ENCODE results near the gene KCNAB1.

KCNAB1 gene

DNA sequence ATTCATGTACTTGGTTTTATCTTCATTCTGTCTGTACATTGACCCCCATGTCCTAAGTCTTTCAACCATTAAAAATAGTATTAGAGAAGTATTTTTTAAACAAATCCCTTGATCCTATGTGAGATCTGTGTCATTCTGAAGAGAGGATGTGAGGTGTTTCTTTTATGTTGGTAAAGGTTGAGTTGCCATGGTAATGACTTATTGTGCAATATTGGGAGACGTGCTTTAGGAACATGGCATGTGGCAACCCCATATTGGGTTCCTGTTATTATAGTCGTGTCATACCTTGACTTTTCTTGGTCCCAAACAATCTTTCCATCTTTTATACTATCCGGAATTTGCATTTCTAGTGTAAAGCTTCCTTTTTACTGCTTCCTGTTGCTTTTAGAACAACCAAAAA, 203.1 kb downstream of the KCNAB1 start:
- Mint-ChIP-seq H3K27me3 (peaks cover 10% of the 10 kb centered on the region), H3K9me3 (no peaks in the 10 kb centered on the region), H3K4me1 (no peaks in the 10 kb centered on the region), H3K27ac (no peak overlapping the region), H3K4me3 (no peak overlapping the region)
- DNase-seq (no peak), ATAC-seq (no peak)

DNA sequence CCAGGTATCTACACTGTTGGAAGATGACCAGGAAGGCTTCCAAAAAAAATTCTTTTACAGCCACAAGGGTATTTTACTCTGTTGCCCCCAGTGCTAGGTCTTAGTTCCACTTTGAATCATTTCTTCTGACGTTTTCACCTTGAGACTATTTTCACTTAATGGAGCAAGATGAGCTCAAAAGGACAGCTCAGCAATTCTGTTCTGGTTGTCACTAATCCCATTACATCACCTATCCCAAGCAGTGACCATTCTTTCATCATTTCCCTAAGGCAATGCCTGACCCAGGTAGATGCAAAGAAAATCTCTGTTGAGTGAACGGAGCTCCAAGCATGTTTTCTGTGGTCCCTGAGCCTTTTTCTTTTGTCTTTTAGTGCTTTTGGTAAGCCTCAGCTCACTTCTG, 210.0 kb downstream of the KCNAB1 start:
- Mint-ChIP-seq H3K27ac (no peak overlapping the region), H3K9me3 (no peaks in the 10 kb centered on the region), H3K27me3 (peaks cover 30% of the 10 kb centered on the region), H3K4me3 (no peak overlapping the region), H3K4me1 (no peaks in the 10 kb centered on the region)
- ATAC-seq (no peak), DNase-seq (no peak)

DNA sequence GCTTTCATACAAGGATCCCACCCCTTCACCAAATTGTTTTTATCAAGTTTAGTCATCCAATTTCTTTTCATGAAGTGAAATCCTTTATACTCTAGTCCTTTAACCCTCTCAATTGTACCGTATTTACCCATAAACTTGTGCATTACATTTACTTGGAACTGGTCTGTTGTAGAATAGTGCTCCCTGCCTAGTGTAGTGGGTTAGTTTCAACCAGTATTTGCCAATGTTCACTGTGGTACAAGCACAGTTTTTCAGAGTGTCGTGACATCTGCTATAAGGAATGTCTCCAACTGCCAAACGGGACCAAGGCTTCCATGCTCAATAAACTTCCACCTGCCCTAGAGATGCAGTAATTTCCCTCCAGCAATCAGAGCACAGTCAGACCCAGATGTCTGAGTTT, 211.9 kb downstream of the KCNAB1 start:
- H3K27ac Mint-ChIP-seq, result no peak overlapping the region
- ATAC-seq (no peak), DNase-seq (no peak)
- no peaks in the 10 kb centered on the region for H3K9me3 Mint-ChIP-seq
- H3K4me1 Mint-ChIP-seq, result no peaks in the 10 kb centered on the region
- H3K27me3 Mint-ChIP-seq, result peaks cover 21% of the 10 kb centered on the region
- no peak overlapping the region for H3K4me3 Mint-ChIP-seq

DNA sequence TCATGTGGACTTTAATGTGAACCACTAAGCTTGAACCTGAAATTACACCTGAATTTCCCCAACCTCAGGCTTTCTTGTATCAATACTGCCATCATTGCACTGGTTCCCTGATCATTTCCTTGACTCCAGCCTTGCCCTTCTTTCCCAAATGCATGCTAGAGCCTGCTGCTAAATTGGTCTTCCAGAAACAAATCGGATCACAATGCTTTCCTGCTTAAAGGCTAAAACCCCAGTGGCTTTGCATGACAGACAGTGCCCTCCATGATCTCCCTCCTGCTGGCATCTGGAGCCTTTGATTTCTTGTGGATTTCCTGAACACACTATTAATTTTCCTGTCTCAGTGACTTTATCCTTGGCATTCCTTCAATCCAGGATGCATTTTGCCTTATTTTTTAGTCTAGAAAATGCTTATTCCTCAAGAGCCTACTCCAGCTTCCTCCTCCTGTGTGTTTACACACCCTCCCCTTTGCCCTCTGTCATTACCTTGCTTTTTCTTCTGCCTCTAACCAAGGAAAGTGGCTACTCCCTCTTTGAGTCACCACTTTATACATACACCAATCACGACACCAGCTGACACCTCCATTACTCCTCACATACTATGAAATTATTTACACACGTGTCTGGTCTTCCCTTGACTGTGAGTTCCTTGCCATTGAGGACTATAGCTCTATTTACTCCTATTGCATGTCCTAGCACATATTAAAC, 214.6 kb downstream of the KCNAB1 start:
- DNase-seq (no peak), ATAC-seq (no peak)
- Mint-ChIP-seq H3K27ac (no peak overlapping the region), H3K27me3 (peaks cover 10% of the 10 kb centered on the region), H3K4me1 (no peaks in the 10 kb centered on the region), H3K9me3 (no peaks in the 10 kb centered on the region), H3K4me3 (no peak overlapping the region)

DNA sequence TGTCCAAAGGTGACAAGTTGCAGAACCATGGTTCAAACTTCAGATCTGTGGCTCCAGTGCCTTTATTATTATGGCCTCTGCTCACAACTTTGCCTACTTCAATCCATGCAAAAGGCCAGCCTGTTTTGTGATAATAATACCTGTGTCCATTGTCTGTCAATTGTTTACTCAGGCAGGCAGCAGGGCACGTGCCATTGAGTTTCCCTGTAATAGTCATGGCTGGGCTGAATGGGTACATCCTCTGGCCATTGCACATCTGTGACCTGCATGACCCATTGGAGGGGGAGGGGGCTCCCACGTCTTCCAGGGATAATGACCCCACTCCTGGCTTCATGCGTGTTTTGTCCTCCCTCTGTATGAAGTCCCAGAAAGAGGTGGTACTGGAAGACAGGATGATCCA, 219.1 kb downstream of the KCNAB1 start:
- ATAC-seq, result no peak
- Mint-ChIP-seq H3K4me3 (no peak overlapping the region), H3K4me1 (peaks cover 5% of the 10 kb centered on the region), H3K27ac (no peak overlapping the region), H3K27me3 (peaks cover 21% of the 10 kb centered on the region), H3K9me3 (no peaks in the 10 kb centered on the region)
- DNase-seq, result no peak

DNA sequence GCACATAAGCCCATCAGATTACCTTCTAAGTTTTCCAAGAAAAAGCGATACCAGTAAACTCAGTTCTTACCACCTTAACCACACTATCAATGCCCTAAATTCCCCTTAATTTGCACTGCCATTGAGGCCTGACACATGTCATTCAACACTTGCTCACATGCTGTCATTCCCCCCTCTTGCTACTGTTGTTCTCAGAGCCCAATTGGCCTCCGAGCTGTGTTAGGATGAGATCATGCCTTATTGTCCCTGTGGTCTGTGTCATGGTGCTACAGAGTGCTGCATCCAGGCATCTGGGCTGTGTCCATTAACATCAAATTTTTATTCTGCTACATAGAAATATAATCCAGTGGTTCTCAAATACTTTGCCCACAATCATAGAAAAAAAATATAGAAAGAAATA, 221.0 kb downstream of the KCNAB1 start:
- ATAC-seq (no peak), DNase-seq (no peak)
- H3K27ac Mint-ChIP-seq, result no peak overlapping the region
- no peaks in the 10 kb centered on the region for H3K9me3 Mint-ChIP-seq
- peaks cover 11% of the 10 kb centered on the region for H3K27me3 Mint-ChIP-seq
- H3K4me1 Mint-ChIP-seq, result peaks cover 5% of the 10 kb centered on the region
- no peak overlapping the region for H3K4me3 Mint-ChIP-seq

DNA sequence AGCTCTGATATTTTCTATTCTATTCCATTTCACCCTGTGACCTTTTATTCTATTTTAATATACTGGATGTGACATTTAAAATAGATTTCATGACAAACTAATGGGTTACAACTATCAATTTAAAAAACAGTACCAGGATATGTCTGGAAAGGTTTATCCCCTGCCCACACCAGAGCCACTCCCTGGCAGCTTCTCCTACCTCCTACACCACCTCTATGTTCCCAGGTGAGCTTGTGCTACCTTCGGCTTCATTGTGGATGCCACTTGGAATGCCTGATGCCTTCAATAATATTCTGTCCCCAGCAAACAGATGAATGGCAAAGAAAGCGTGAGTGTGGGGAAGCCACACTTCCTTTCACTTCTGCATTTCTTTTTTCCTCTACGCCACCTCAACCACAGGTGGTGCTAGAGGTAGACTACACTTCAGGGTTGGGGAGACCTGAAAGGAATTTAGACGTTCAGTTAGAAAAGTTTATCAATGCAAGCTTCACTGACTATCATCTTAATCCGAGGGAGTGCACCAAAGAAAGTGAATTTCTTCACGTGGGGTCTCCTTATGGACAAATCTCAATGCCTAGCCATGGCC, 221.5 kb downstream of the KCNAB1 start:
- Mint-ChIP-seq H3K4me3 (no peak overlapping the region), H3K9me3 (no peaks in the 10 kb centered on the region), H3K27ac (no peak overlapping the region), H3K27me3 (peaks cover 11% of the 10 kb centered on the region), H3K4me1 (peaks cover 5% of the 10 kb centered on the region)
- ATAC-seq (no peak), DNase-seq (no peak)

DNA sequence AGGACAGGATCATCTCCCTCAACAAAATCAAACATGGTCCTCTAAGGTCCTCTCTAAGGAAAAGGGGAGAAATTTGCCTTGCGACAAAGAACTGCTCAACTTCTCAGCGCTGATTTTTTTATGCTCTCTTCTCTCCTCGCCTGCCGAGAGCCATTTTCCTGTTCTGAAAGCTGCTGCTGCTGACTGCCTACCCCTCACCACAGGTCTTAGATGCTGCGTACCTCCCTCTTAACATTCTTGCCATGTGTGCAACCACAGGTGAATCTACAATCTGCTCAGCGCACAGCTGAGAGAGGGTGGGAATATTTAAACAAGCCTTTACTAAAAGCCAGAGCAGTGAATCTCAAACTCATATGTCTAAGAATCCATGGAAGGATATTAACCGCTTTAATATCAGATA, 223.8 kb downstream of the KCNAB1 start:
- H3K4me3 Mint-ChIP-seq, result no peak overlapping the region

DNA sequence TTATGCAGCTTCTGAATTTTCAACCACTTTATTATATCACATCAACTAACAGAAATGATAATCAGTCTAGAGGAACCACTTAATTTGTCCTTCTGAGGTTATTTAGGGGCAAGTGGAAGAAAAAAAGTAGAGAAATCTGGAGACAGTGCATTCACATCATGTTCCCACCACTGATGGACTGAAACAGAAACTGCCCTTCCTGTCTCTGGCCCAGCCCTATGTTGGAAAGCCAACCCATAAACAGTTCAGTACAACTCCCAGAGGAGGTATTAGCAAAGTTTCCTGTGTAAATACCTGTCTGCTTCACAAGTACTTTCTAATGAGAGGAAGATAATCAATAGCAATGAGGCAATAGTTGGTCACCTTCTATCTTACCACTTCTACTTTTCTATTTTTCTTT, 228.7 kb downstream of the KCNAB1 start:
- Mint-ChIP-seq H3K4me1 (no peaks in the 10 kb centered on the region), H3K27me3 (peaks cover 5% of the 10 kb centered on the region), H3K9me3 (no peaks in the 10 kb centered on the region), H3K4me3 (no peak overlapping the region), H3K27ac (no peak overlapping the region)
- ATAC-seq (no peak), DNase-seq (no peak)

More for the DNA sequence above, 223.8 kb downstream of the KCNAB1 start:
- H3K9me3 Mint-ChIP-seq, result no peaks in the 10 kb centered on the region
- no peak overlapping the region for H3K27ac Mint-ChIP-seq
- ATAC-seq, result no peak
- H3K27me3 Mint-ChIP-seq, result peaks cover 11% of the 10 kb centered on the region
- DNase-seq, result no peak
- peaks cover 5% of the 10 kb centered on the region for H3K4me1 Mint-ChIP-seq

DNA sequence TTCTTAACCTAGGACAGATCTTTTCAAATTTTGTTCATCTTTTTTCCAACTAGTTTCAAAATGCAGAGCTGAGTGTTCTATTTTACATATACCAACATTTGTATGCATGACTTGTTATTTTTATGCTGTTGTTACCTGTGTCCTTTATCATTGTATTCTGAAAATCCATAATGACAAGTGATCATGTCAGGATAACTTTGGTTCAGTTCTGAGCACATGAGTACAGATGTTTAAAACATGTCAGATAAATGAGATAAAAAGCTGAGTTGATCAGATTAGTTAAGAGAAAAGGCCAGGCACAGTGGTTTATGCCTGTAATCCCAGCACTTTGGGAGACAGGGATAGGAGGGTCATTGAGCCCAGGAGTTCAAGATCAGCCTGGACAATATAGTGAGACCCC, 229.6 kb downstream of the KCNAB1 start:
- no peaks in the 10 kb centered on the region for H3K4me1 Mint-ChIP-seq
- DNase-seq (no peak), ATAC-seq (no peak)
- no peaks in the 10 kb centered on the region for H3K9me3 Mint-ChIP-seq
- H3K27ac Mint-ChIP-seq, result no peak overlapping the region
- H3K27me3 Mint-ChIP-seq, result no peaks in the 10 kb centered on the region
- H3K4me3 Mint-ChIP-seq, result no peak overlapping the region

DNA sequence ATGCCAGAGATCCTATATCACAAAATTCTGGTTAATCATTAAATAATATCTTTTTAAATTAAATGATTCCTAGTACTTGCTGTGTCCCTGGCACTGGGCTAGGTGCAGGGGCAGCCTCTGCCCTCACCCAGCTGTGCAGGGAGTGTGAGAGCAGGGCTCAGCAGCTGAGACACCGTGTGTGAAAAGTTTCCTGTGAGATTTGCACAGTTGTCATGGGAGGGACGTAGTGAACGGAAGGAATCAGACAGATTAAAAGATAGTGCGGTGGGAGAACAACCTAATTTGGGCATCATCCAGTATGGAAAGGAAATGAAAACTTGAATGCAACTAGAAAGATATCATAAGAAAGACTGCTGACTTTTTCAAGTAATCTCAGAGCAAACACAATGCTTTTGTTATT, 230.4 kb downstream of the KCNAB1 start:
- Mint-ChIP-seq H3K27me3 (no peaks in the 10 kb centered on the region), H3K27ac (no peak overlapping the region), H3K9me3 (no peaks in the 10 kb centered on the region), H3K4me1 (no peaks in the 10 kb centered on the region), H3K4me3 (no peak overlapping the region)
- no peak for DNase-seq
- no peak for ATAC-seq

DNA sequence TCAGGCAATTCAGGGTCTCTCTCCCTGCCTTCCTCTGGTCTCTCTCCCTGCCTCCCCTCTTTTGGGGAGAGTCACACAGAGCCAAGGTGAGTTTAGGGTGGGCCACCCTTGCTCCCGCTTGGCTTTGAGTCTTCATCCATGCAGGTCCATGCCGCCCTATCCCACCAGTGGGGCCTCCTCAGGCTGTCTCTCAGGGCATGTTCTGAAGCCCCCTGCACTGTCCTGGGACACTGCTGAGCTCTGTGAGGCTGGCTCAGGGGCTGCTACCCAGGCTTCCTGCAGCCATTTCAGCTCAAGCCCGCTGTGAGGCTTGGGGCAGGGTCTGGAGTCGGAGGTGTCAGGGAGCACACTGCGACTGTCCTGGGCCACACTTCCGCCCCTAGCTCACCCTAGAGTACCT, 231.4 kb downstream of the KCNAB1 start:
- H3K4me1 Mint-ChIP-seq, result no peaks in the 10 kb centered on the region
- H3K27ac Mint-ChIP-seq, result no peak overlapping the region

DNA sequence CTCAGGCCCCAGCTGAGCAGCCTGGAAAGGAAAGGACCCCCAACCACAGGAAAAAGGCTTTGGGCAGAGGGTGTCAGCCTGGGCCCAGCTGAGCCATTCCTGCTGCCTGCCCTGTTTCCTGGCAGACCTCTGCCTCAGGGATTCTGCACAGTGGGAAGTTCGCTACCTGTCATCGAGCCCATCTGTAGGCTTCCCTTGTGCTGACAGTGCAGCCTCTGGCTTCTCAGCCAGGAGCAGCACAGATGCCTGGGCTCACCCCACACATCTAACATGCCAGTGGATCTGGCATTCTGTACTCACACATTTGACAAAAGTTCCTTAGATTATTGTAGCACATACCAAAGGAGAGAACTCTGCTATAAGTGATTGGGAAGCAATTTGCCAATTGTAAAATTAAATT, 232.3 kb downstream of the KCNAB1 start:
- DNase-seq (no peak), ATAC-seq (peak; percentile 7)
- H3K27me3 Mint-ChIP-seq, result no peaks in the 10 kb centered on the region
- no peak overlapping the region for H3K27ac Mint-ChIP-seq
- no peaks in the 10 kb centered on the region for H3K9me3 Mint-ChIP-seq
- no peaks in the 10 kb centered on the region for H3K4me1 Mint-ChIP-seq
- no peak overlapping the region for H3K4me3 Mint-ChIP-seq

More for the DNA sequence above, 231.4 kb downstream of the KCNAB1 start:
- H3K27me3 Mint-ChIP-seq, result no peaks in the 10 kb centered on the region
- DNase-seq, result no peak
- H3K4me3 Mint-ChIP-seq, result no peak overlapping the region
- peak; percentile 49 for ATAC-seq
- H3K9me3 Mint-ChIP-seq, result no peaks in the 10 kb centered on the region

DNA sequence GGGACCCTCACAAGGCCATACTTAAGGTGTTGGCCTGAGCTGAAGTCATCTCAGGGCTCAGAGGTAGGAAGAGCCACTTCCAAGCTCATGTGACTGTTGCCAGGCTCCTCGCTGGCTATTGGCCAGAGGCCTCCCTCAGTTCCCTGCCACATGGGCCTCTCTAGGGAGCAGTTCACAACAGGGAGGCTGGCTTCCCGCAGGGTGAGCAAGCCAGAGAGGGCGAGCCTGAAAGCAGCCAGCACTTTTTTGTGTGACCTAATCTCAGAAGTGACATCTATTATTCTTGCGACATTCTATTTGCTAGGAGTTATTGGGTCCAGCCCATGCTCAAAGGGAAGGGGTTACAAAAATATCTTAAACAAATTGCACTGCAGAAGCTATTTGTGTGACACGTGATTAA, 233.2 kb downstream of the KCNAB1 start:
- H3K4me3 Mint-ChIP-seq, result no peak overlapping the region
- no peaks in the 10 kb centered on the region for H3K9me3 Mint-ChIP-seq
- DNase-seq (no peak), ATAC-seq (no peak)
- H3K27me3 Mint-ChIP-seq, result no peaks in the 10 kb centered on the region
- peak overlapping the region in 1 of 2 donors; percentile 7 for H3K27ac Mint-ChIP-seq
- no peaks in the 10 kb centered on the region for H3K4me1 Mint-ChIP-seq

DNA sequence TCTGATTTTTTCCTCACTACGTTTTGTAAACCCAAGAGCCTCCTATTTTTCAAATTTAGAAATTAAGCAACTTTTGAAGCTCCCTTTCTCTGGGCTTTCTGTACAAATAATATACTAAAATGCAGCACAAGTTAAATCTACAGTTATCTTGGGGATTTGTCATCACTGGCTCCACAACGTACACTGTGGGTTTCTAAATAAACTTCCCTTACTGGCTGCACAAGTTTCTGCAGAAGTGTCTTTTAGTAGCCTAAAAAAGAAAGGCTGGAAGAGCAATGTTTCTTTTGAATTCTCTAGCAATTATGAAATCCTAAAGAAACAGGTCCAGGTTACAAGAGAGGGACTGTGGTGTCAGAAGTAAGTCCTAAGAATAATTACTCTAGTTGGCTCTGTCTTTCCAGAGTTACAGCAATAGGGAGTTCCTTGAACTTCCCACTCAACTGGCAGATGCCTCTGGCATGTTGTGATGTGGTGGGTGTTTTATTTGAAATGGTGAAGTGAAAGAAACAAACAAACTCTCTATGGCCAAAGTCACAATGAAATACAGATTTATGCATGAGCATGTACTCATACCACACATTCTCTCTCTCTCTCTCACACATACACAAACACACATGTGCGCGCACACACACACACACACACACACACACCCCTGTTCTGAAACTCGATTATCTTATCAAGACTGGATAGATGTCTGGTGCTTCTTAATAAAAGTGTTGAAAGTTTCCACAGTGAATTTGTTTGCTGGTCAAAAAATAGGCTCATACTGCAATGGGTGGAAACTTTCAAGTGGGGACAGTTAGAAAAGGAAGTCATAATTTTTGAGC, 236.4 kb downstream of the KCNAB1 start:
- ATAC-seq (no peak), DNase-seq (no peak)
- Mint-ChIP-seq H3K4me3 (no peak overlapping the region), H3K27ac (no peak overlapping the region), H3K9me3 (no peaks in the 10 kb centered on the region), H3K27me3 (peaks cover 8% of the 10 kb centered on the region), H3K4me1 (no peaks in the 10 kb centered on the region)

DNA sequence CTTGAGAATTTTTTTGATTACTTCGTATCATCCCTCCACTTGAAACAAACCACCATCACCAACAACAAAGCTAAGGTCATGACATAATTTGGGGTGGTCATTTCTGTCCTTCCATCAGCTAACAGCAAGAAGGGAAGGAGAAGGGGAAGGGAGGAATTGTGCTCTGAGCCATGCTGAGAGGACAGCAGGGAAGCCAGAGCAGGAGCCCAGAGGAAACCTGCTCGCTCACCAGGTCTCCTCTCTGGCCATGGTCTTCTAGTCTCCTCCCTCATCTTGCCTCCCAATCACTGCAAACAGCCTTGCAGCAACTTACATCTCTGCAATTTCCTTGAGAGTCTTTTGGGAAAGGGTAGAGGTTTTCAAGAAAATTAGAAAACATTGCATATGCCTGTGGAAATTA, 237.9 kb downstream of the KCNAB1 start:
- peaks cover 8% of the 10 kb centered on the region for H3K27me3 Mint-ChIP-seq
- no peaks in the 10 kb centered on the region for H3K4me1 Mint-ChIP-seq
- H3K4me3 Mint-ChIP-seq, result no peak overlapping the region
- ATAC-seq (no peak), DNase-seq (no peak)
- no peaks in the 10 kb centered on the region for H3K9me3 Mint-ChIP-seq
- H3K27ac Mint-ChIP-seq, result no peak overlapping the region

Measured in stimulated activated naive CD8-positive, alpha-beta T cell treated with anti-CD3 and anti-CD28 coated beads, Interleukin-15, amount 100 ng/mL, for 72 hours (primary cell).